ENCODE measurements around the gene C12orf54.
"Not testable (repeated sequence)": the region's sequence is repeated elsewhere in the genome, so short reads cannot be mapped to it uniquely, and the experiment has no call there.

C12orf54 gene

GRCh38 chr12:48486261-48486660 is 4.0 kb downstream of the C12orf54 start:
- no peak for DNase-seq (ENCODE audit: extremely low read depth, low read depth)
- TF ChIP-seq CTCF (IDR thresholded peaks at IDR 0.05; ENCODE audit: low read depth, low read length), result no peak

DNA sequence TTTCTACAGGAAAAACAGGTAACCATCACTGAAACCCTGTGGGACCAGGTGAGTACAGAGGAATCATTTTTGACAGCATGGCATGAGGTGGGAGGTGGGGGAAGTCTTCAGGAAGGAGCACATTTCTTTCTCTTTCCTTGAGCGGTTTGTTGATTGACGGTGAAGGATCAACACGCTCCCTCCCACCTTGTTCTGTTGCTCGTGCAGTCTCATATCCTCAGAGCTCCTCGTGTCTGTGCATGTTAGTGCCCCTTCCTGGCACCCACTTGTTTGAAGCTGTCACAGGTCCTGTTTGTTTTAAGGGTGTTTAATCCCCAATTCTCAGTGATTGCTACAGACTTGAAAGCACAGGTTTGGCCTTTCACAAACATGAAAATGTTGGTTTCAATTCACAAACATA is 4.4 kb downstream of the C12orf54 start:
- DNase-seq (ENCODE audit: extremely low read depth, low read depth), result no peak
- TF ChIP-seq CTCF (IDR thresholded peaks at IDR 0.05; ENCODE audit: low read depth, low read length), result no peak

DNA sequence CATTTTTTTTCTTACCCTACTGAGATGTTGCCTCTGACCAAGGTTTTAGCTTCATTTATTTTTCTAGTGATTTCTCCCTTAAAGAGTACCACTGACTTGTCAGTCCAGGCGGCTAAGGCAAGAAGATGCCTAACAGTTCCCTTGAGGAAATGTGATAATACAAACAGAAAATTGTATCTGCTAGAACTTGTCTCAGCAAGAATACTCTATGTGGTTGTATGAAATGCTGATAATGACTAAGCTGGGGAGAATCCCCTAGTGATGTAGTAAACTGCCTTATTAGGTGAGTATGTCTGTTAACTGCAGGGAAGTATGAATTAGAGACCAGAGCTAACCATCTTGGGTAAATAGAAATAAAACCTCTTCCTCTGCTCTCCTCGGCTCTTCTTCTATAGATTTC is 6.7 kb downstream of the C12orf54 start:
- DNase-seq (ENCODE audit: extremely low read depth, low read depth), result no peak
- no peak for TF ChIP-seq CTCF (IDR thresholded peaks at IDR 0.05; ENCODE audit: low read depth, low read length)

DNA sequence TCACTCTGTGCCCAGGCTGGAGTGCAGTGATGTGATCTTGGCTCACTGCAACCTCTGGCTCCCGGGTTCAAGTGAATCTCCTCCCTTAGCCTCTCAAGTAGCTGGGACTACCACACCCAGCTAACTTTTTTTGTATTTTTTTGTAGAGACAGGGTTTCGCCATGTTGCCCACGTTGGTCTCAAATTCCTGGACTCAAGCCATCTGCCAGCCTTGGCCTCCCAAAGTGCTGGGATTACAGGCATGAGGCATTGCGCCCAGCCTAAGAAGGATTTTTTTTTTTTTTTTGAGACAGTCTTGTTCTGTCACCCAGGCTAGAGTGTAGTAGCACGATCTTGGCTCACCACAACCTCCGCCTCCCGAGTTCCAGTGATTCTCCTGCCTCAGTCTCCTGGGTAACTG is 7.2 kb downstream of the C12orf54 start:
- DNase-seq (ENCODE audit: extremely low read depth, low read depth), result not testable (repeated sequence)

- not testable (repeated sequence) for DNase-seq (ENCODE audit: extremely low read depth, low read depth)
These were observed 18.0 kb downstream of the C12orf54 start for GRCh38 chr12:48500281-48500680.

DNA sequence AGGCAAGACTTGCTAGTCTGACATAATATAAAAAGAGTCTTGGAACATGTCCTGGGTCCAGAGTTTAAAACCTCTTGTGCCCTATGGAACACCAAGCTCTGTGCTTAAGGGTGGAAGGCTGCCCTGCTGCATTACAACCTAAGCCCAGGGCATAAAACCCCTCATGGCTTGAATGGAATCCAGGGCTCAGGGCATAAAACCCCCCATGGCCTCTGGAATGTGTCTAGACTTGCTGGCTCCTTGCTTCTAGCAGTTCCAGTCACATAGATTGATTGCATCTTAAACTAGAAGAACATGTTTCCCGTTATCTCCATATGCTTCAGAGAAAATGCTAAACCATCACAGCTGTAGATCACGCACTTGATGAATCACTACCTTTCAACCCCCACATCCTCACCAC is 24.5 kb downstream of the C12orf54 start:
- not testable (repeated sequence) for DNase-seq (ENCODE audit: extremely low read depth, low read depth)

GRCh38 chr12:48508987-48509386 is 26.7 kb downstream of the C12orf54 start:
- DNase-seq (ENCODE audit: extremely low read depth, low read depth), result no peak
- TF ChIP-seq CTCF (IDR thresholded peaks at IDR 0.05; ENCODE audit: low read depth, low read length), result no peak

DNA sequence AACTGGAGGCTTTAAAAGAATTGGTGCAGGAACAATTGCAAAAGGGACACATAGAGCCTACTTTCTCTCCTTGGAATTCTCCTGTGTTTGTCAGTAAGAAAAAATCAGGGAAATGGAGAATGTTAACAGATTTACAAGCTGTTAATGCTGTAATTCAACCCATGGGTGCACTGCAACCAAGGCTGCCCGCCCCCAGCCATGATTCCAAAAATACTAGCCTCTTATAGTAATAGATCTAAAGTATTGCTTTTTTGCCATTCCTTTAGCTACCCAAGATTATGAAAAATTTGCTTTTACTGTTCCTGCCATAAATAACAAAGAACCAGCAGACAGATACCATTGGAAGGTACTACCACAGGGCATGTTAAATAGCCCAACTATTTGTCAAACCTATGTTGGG is 27.8 kb downstream of the C12orf54 start:
- TF ChIP-seq CTCF (IDR thresholded peaks at IDR 0.05; ENCODE audit: low read depth, low read length), result no peak

DNA sequence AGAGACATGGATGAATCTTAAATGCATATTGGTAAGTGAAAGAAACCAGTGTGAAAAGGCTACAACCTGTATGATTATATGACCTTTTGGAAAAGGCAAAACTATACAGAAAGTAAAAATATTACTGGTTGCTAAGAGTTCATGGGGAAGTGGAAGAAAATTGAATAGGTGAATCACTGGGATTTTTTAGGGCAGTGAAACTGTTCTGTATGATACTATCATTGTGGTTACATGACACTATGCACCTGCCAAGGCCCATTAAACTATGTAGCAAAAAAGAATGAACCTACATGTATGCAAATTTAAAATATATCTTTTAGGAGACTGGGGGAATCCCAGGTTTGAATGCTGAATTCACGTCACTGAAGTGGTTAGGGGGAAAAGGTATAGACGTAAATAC is 30.6 kb downstream of the C12orf54 start:
- TF ChIP-seq CTCF (IDR thresholded peaks at IDR 0.05; ENCODE audit: low read depth, low read length), result no peak
- no peak for DNase-seq (ENCODE audit: extremely low read depth, low read depth)

More for the DNA sequence above, 27.8 kb downstream of the C12orf54 start:
- no peak for DNase-seq (ENCODE audit: extremely low read depth, low read depth)
